Sigmoid colon (tissue), 7 donors: ENCODE results near the gene YY2. TPM values are rescaled to one million over a fixed set of nuclear protein-coding genes. Genes with fewer than 3 reads are reported as not detected.

Experiments
- DNase-seq: peaks from one replicate; pipeline ENCODE4 v3.0.0-alpha.2; 2019
- H3K27ac ChIP-seq, 4 donors: fragments of 200-600 bp; sonication (generic); one replicate each; pipeline ENCODE4 v1.5.1; 2016 to 2019; ENCODE audit warnings: mild to moderate bottlenecking in 1 of 4
- H3K27me3 ChIP-seq, 3 donors: fragments of 200-600 bp; sonication (generic); one replicate each; pipeline ENCODE4 v1.5.1; 2019; ENCODE audit warnings: mild to moderate bottlenecking in 1 of 3
- H3K36me3 ChIP-seq, 4 donors: fragments of 200-600 bp; sonication (generic); one replicate each; pipeline ENCODE4 v1.5.1; 2016 to 2019
- H3K4me1 ChIP-seq, 4 donors: fragments of 200-600 bp; sonication (generic); one replicate each; pipeline ENCODE4 v1.5.1; 2017 to 2019
- H3K4me3 ChIP-seq, 4 donors: fragments of 200-600 bp; sonication (generic); one replicate each; pipeline ENCODE4 v1.5.1; 2017 to 2019; ENCODE audit warnings: mild to moderate bottlenecking in 2 of 4, moderate library complexity in 1 of 4
- H3K9me3 ChIP-seq, 4 donors: fragments of 200-600 bp in 3 of 4; sonication (generic) in 3 of 4; one replicate each; pipeline versions ENCODE4 v1.5.1 to v1.6.1; 2013 to 2019
- EP300 ChIP-seq, 4 donors: sonication (generic); formaldehyde crosslinking; IDR thresholded peaks; one replicate each; pipeline ENCODE4 v1.6.1; 2017; ENCODE audit warnings: antibody characterized with exemption in 4 of 4
- POLR2A ChIP-seq, 2 donors: fragments of 450-650 bp; IDR thresholded peaks; one replicate each; pipeline ENCODE4 v1.6.1; 2016; ENCODE audit warnings: antibody characterized with exemption in 2 of 2, mild to moderate bottlenecking in 2 of 2, moderate library complexity in 2 of 2
- POLR2AphosphoS5 ChIP-seq, 4 donors: sonication (generic); formaldehyde crosslinking; IDR thresholded peaks; one replicate each; pipeline ENCODE4 v1.6.1; 2017; ENCODE audit warnings: antibody characterized with exemption in 4 of 4
- WGBS, 2 donors: extraction: QIAGEN DNeasy Blood & Tissue Kit; methylation state at CpG; one replicate each; pipeline ENCODE4 v1.1.7; 2013; 5-methylcytosine and 5-hydroxymethylcytosine counted together
- intact Hi-C: fragments of 100-400 bp; cut with DNase I; formaldehyde crosslinking; loops from one replicate; pipeline ENCODE4 v1.15.1; 2023
- polyA plus RNA-seq, 3 donors: library from polyadenylated mRNA; stranded (reverse); fragments of 200-250 nt; gene quantifications; one replicate each; pipeline ENCODE4 v1.2.3, GENCODE V29; 2013
- total RNA-seq, 4 donors: library from RNA; depleted of rRNA; stranded (reverse); fragments of >200 nt; gene quantifications; one replicate each; pipeline ENCODE4 v1.1.0, GENCODE V29; 2016
- TF ChIP-seq, protein P1 (sequence below), 4 experiments: fragments of 450-650 bp in 3 of 4; fragments of 200-600 bp in 1 of 4; IDR thresholded peaks; one replicate each; pipeline ENCODE4 v1.5.1; 2016 to 2019; ENCODE audit warnings: antibody characterized with exemption in 4 of 4, mild to moderate bottlenecking in 3 of 4, moderate library complexity in 2 of 4
- donor health status: healthy with polysubstance abuse.
- donor health status: Bipolar disorder and iron deficiency.
- donor health status: healthy.

YY2 gene
- total and polyA plus RNA-seq, 7 donors: 0.77 to 4.2 (median 2.3) TPM; not detected in 2

DNA sequence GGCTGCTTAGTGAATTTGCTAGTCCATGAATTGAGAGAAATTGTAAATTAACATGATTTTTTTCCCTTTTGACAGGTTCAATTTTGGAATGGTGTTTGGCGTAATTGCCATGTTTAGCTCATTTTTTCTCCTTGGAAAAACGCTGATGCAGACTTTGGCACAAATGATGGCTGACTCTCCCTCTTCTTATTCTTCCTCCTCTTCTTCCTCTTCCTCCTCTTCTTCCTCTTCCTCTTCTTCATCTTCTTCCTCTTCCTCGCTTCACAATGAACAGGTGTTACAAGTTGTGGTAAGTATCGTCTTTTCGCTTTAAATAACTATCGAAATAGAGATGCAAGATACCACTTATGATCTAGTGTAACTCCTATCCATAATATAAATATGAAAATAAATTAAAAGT, 10.7 kb upstream of the YY2 start:
- Histone ChIP-seq H3K4me3 (no peak overlapping the region), H3K4me1 (peaks cover 0 to 8% (median 3%) of the 10 kb centered on the region in 4 donors), H3K9me3 (no peaks in the 10 kb centered on the region), H3K27me3 (no peaks in the 10 kb centered on the region), H3K27ac (no peak overlapping the region), H3K36me3 (peaks cover 0 to 29% (median 0%) of the 10 kb centered on the region in 4 donors)
- 96% methylated on average over 6 of the region's 6 CpGs for WGBS, 2 donors
- no peak for DNase-seq
- intact Hi-C loops: no loop called here
- TF ChIP-seq, protein P1, sequence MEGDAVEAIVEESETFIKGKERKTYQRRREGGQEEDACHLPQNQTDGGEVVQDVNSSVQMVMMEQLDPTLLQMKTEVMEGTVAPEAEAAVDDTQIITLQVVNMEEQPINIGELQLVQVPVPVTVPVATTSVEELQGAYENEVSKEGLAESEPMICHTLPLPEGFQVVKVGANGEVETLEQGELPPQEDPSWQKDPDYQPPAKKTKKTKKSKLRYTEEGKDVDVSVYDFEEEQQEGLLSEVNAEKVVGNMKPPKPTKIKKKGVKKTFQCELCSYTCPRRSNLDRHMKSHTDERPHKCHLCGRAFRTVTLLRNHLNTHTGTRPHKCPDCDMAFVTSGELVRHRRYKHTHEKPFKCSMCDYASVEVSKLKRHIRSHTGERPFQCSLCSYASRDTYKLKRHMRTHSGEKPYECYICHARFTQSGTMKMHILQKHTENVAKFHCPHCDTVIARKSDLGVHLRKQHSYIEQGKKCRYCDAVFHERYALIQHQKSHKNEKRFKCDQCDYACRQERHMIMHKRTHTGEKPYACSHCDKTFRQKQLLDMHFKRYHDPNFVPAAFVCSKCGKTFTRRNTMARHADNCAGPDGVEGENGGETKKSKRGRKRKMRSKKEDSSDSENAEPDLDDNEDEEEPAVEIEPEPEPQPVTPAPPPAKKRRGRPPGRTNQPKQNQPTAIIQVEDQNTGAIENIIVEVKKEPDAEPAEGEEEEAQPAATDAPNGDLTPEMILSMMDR (IDR thresholded peaks at IDR 0.05): no peak
- no peak for TF ChIP-seq EP300 (IDR thresholded peaks at IDR 0.05)
- no peak for TF ChIP-seq POLR2A (IDR thresholded peaks at IDR 0.05)
- TF ChIP-seq POLR2AphosphoS5 (IDR thresholded peaks at IDR 0.05): no peak

DNA sequence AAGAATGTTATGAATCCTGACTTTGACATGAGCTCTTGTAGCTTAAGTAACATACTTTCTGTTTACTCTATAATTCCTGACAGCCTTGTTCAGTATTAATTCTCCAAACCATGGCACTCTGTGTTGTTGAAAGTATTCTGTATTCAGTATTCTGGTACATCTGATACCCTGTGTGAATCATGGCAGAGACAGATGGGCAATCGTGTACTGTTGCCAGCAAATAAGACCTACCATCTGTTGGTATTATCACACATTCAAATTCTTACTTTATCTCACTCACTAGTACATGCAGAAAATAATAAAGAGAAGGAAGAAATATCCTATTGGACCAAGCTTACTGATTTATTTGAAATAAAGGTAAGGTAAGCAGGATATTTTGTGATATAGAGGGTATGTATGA, 8.4 kb upstream of the YY2 start:
- TF ChIP-seq EP300 (IDR thresholded peaks at IDR 0.05): no peak
- no peak for TF ChIP-seq POLR2A (IDR thresholded peaks at IDR 0.05)
- no peak for TF ChIP-seq POLR2AphosphoS5 (IDR thresholded peaks at IDR 0.05)
- TF ChIP-seq, protein P1 (IDR thresholded peaks at IDR 0.05): no peak
- 87 to 97% methylated on average over 1 of the region's 1 CpG for WGBS, 2 donors

DNA sequence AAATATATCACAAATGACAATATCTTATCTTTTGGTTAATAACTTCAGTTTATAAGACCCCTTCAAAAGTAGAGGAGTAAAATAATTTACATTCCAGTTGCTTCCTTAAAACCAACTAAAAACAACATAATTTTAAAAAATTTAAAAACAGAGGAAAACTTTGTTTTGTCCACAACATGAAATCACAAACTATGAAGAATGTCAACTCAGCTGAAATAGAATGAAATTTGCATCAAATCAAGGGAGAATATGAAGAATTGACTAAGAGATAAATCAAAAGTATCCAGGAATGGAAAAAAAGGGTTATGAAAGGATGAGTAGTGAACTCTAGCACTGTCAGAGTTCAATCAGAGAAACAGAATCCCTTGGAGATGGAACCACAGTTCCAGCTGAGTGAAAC, 2.2 kb upstream of the YY2 start:
- Histone ChIP-seq H3K36me3 (peaks cover 0 to 21% (median 6%) of the 10 kb centered on the region in 4 donors), H3K9me3 (no peaks in the 10 kb centered on the region), H3K4me1 (no peaks in the 10 kb centered on the region), H3K4me3 (no peak overlapping the region), H3K27me3 (no peaks in the 10 kb centered on the region), H3K27ac (no peak overlapping the region)
- intact Hi-C loops: no loop called here
- no peak for TF ChIP-seq POLR2AphosphoS5 (IDR thresholded peaks at IDR 0.05)
- TF ChIP-seq, protein P1 (IDR thresholded peaks at IDR 0.05): no peak
- TF ChIP-seq EP300 (IDR thresholded peaks at IDR 0.05): no peak
- TF ChIP-seq POLR2A (IDR thresholded peaks at IDR 0.05): no peak
- DNase-seq: no peak

More for the DNA sequence above, 8.4 kb upstream of the YY2 start:
- DNase-seq: no peak
- Histone ChIP-seq H3K4me3 (no peak overlapping the region), H3K36me3 (peaks cover 0 to 29% (median 0%) of the 10 kb centered on the region in 4 donors), H3K9me3 (no peaks in the 10 kb centered on the region), H3K27me3 (no peaks in the 10 kb centered on the region), H3K27ac (no peak overlapping the region), H3K4me1 (no peaks in the 10 kb centered on the region)
- intact Hi-C loops: no loop called here

DNA sequence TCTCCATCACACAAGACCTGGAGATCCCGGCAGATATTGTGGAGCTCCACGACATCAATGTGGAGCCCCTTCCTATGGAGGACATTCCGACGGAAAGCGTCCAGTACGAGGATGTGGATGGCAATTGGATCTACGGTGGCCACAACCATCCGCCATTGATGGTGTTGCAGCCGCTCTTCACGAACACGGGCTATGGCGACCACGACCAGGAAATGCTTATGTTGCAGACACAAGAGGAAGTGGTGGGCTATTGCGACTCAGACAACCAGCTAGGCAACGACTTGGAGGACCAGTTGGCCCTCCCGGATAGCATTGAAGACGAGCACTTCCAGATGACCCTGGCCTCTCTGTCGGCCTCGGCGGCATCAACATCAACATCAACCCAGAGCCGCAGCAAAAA, 717 bp downstream of the YY2 start:
- Histone ChIP-seq H3K9me3 (no peaks in the 10 kb centered on the region), H3K4me3 (no peak overlapping the region), H3K27me3 (no peaks in the 10 kb centered on the region), H3K4me1 (no peaks in the 10 kb centered on the region), H3K36me3 (peaks cover 0 to 19% (median 6%) of the 10 kb centered on the region in 4 donors), H3K27ac (no peak overlapping the region)
- DNase-seq: no peak
- 97 to 98% methylated on average over 21 of the region's 21 CpGs for WGBS, 2 donors
- TF ChIP-seq, protein P1 (IDR thresholded peaks at IDR 0.05): no peak
- no peak for TF ChIP-seq POLR2AphosphoS5 (IDR thresholded peaks at IDR 0.05)
- no peak for TF ChIP-seq EP300 (IDR thresholded peaks at IDR 0.05)
- TF ChIP-seq POLR2A (IDR thresholded peaks at IDR 0.05): no peak
- intact Hi-C loops: no loop called here

DNA sequence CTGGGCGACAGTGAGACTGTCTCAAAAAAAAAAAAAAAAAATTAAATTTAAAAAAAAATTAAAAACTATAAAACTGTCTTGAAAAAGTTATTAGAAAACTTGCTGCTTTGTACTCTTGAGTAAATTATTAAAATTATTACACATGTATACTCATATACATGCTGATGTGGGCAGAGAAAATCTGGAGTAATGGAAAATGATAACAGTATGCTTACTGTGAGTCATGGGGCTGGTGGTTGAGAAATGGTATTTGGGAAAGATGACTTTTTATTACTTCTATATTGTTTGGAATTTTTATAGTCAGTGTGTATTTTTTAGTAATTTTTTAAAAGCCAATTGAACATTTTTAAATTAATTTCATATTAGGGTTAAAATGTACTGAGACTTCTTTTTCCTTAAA, 7.5 kb downstream of the YY2 start:
- TF ChIP-seq EP300 (IDR thresholded peaks at IDR 0.05) (no peak), POLR2AphosphoS5 (IDR thresholded peaks at IDR 0.05) (no peak), POLR2A (IDR thresholded peaks at IDR 0.05) (no peak)
- TF ChIP-seq, protein P1 (IDR thresholded peaks at IDR 0.05): no peak
- intact Hi-C loops: no loop called here

More for the DNA sequence above, 7.5 kb downstream of the YY2 start:
- H3K4me3 ChIP-seq: no peak overlapping the region
- H3K27me3 ChIP-seq: no peaks in the 10 kb centered on the region
- H3K27ac ChIP-seq: no peak overlapping the region
- no peaks in the 10 kb centered on the region for H3K36me3 ChIP-seq
- no peak for DNase-seq
- no peaks in the 10 kb centered on the region for H3K4me1 ChIP-seq
- 100% methylated on average over 1 of the region's 1 CpG for WGBS, 2 donors
- H3K9me3 ChIP-seq: no peaks in the 10 kb centered on the region
